Measurements from ENCODE around the gene CHAMP1. TPM values are rescaled to one million over a fixed set of nuclear protein-coding genes. Genes with fewer than 3 reads are reported as not detected.

The CHAMP1 gene
- total and polyA plus RNA-seq, 4 experiments from 2014 or later: 5.4 to 25.1 (median 16.3) TPM

DNA sequence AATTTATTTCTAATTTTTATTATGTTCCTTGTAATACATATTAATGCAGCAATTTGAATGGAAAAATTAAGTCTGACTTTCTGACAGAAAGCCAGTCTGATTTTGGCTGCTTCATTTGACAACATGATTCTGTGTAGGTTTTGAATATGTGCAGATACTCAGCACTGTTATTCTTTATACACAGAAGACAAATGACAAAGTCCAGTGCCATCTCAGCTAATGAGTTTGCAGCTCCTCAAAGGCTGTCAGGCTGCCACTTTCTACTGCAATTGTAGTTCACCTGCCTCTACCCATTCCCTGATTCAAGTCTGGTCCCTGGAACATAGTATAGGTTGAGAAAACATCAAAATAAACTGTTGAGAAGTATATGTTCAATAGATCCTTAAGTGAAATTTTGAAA lies 2.9 kb upstream of the CHAMP1 start:
- Mint-ChIP-seq H3K27ac (no peak overlapping the region), H3K4me1 (peaks cover 19 to 27% (median 22%) of the 10 kb centered on the region in 4 donors), H3K9me3 (no peaks in the 10 kb centered on the region), H3K4me3 (no peak overlapping the region), H3K27me3 (no peaks in the 10 kb centered on the region), H3K36me3 (peaks cover 4 to 12% of the 10 kb centered on the region in 2 donors)
- H3K36me3 ChIP-seq (ENCODE audit: insufficient read depth, low read length): no peaks in the 10 kb centered on the region
- intact Hi-C loops (cut with micrococcal nuclease): no loop called here
- ChIA-PET POLR2A (ENCODE audit: partially characterized antibody) (interaction anchor here (4.1 kb wide), 1 partner anchor 30 kb away, joined by 24 read pairs; the partner anchor contains the start of gene UPF3A), CTCF (ENCODE audit: partially characterized antibody) (interaction anchor here (0.8 kb wide), 1 partner anchor 32 kb away, joined by 3 read pairs; no protein-coding TSS in a partner anchor)
- H3K4me3 ChIP-seq (ENCODE audit: low read length in 2 of 2): no peak overlapping the region
- no peak for DNase-seq
- H3K27ac ChIP-seq (ENCODE audit: low read depth, low read length): no peak overlapping the region
- H3K4me1 ChIP-seq (ENCODE audit: insufficient read depth, low read length): peaks cover 29% of the 10 kb centered on the region
- H3K9me3 ChIP-seq (ENCODE audit: control insufficient read depth in 1 of 2, low read length in 2 of 2): no peaks in the 10 kb centered on the region
- no peaks in the 10 kb centered on the region for H3K27me3 ChIP-seq (ENCODE audit: insufficient read depth, low read length)

DNA sequence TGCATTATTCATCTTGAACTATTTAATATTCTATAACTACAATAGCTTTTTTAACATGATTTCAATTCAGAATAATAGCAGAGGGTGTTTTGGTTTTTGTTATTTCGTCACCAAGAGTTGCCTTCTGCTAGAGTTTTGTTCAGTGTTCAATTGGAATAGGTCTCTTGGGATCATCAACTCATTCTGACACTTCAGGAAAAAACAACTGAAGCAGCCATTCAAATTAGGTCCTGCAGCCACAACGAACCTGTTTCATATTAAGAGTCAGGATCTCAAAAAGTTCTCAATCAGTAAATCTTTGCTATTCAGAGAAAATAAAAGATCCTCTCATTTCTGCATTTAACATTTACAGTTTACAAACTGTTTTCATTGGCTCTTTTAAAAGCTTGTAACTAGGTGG lies 2.4 kb upstream of the CHAMP1 start:
- DNase-seq: no peak
- Mint-ChIP-seq H3K27me3 (no peaks in the 10 kb centered on the region), H3K36me3 (peaks cover 3 to 8% of the 10 kb centered on the region in 2 donors), H3K9me3 (no peaks in the 10 kb centered on the region), H3K27ac (no peak overlapping the region), H3K4me3 (no peak overlapping the region), H3K4me1 (peaks cover 19 to 28% (median 23%) of the 10 kb centered on the region in 4 donors)
- Histone ChIP-seq H3K27me3 (ENCODE audit: insufficient read depth, low read length) (no peaks in the 10 kb centered on the region), H3K4me1 (ENCODE audit: insufficient read depth, low read length) (peaks cover 35% of the 10 kb centered on the region), H3K36me3 (ENCODE audit: insufficient read depth, low read length) (no peaks in the 10 kb centered on the region), H3K9me3 (ENCODE audit: control insufficient read depth in 1 of 2, low read length in 2 of 2) (no peaks in the 10 kb centered on the region), H3K4me3 (ENCODE audit: low read length in 2 of 2) (no peak overlapping the region), H3K27ac (ENCODE audit: low read depth, low read length) (no peak overlapping the region)
- POLR2A ChIA-PET (ENCODE audit: partially characterized antibody): interaction anchor here (4.1 kb wide), 1 partner anchor 31 kb away, joined by 24 read pairs; the partner anchor contains the start of gene UPF3A
- intact Hi-C loops (cut with micrococcal nuclease): no loop called here
- CTCF ChIA-PET (ENCODE audit: partially characterized antibody): no interaction called here

DNA sequence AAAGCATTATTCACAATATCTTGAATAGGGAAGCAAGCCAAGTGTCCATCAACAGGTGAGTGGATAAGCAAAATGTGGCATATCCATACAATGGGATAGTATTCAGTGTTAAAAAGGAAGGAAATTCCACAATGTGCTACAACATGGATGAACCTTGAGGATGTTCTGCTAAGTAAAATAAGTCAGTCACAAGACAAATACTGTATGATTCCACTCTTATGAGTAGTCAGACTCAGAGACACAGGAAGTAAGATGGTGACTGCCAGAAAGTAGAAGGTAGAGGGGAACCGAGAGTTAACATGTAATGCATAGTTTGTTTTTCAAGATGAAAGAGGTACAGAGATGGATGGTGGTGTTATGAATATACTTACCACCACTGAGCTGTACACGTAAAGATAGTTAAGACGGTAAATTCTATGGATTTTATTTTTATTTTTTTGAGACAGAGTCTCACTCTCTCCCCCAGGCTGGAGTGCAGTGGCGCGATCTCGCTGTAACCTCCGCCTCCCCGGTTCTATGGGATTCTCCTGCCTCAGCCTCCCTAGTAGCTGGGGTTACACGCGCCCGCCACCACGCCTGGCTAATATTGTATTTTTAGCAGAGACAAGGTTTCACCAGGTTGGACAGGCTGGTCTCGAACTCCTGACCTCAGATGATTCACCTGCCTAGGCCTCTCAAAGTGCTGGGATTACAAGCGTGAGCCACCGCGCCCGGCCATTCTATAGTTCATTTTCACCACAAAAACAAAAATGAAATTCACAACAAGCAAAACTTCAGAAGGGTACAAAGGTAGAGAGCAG lies 1.0 kb upstream of the CHAMP1 start:
- Histone ChIP-seq H3K36me3 (ENCODE audit: insufficient read depth, low read length) (no peaks in the 10 kb centered on the region), H3K4me1 (ENCODE audit: insufficient read depth, low read length) (peaks cover 48% of the 10 kb centered on the region), H3K27me3 (ENCODE audit: insufficient read depth, low read length) (no peaks in the 10 kb centered on the region), H3K9me3 (ENCODE audit: control insufficient read depth in 1 of 2, low read length in 2 of 2) (no peaks in the 10 kb centered on the region), H3K4me3 (ENCODE audit: low read length in 2 of 2) (peak overlapping the region; percentile 12 to 88), H3K27ac (ENCODE audit: low read depth, low read length) (peak overlapping the region; percentile 79)
- peaks cover 0 to 4% of the 10 kb centered on the region in 2 donors for H3K36me3 Mint-ChIP-seq
- peaks cover 21 to 37% (median 31%) of the 10 kb centered on the region in 4 donors for H3K4me1 Mint-ChIP-seq
- peak in 1 of 5 donors; percentile 41 for DNase-seq
- intact Hi-C loops (cut with micrococcal nuclease): no loop called here
- no peaks in the 10 kb centered on the region for H3K9me3 Mint-ChIP-seq
- ChIA-PET POLR2A (ENCODE audit: partially characterized antibody) (interaction anchor here (1.7 to 4.1 kb wide), 2 partner anchors 15 to 32 kb away, joined by 3 to 24 read pairs; partner anchors contain the start of gene UPF3A), CTCF (ENCODE audit: partially characterized antibody) (interaction anchor here (0.8 kb wide), 1 partner anchor 33 kb away, joined by 5 read pairs; no protein-coding TSS in a partner anchor)
- no peaks in the 10 kb centered on the region for H3K27me3 Mint-ChIP-seq
- H3K27ac Mint-ChIP-seq: peak overlapping the region; percentile 74 to 98 (median 89)
- H3K4me3 Mint-ChIP-seq: peak overlapping the region; percentile 79 to 95 (median 93)

DNA sequence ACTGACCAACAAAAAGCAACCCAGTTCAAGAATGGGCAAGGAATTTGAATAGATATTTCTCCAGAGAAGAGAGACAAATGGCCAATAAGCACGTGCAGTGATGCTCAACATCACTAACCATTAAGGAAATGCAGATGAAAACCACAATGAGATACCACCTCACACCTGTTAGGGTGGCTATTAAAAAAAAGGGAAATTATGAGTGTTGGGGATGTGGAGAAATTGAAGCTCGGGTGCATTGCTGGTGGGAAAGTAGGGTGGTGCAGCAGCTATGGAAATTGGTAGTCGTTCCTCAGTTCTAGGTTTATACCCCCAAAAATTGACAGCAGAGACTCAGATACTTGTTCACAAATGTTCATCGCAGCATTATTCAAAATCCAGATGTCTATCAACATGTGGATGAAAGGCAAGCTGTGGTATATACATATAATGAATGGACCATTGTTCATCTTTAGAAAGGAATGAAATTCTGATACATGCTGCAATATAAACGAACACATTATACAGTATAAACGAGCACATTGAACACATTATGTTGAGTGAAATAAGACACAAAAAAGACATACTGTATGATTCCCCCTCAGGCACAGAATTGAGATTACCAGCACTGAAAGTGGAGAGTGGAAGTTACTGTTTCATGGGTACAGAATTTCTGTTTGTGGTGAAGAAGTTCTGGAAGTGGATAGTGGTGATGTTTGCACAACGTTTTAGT lies 927 bp downstream of the CHAMP1 start:
- Mint-ChIP-seq H3K9me3 (no peaks in the 10 kb centered on the region), H3K4me3 (peak overlapping the region; percentile 74 to 92 (median 88)), H3K27me3 (no peaks in the 10 kb centered on the region), H3K36me3 (peaks cover 0 to 16% of the 10 kb centered on the region in 2 donors), H3K4me1 (peaks cover 36 to 57% (median 48%) of the 10 kb centered on the region in 4 donors), H3K27ac (peak overlapping the region; percentile 74 to 92 (median 89))
- intact Hi-C loops (cut with micrococcal nuclease): no loop called here
- H3K27ac ChIP-seq (ENCODE audit: low read depth, low read length): peak overlapping the region; percentile 79
- H3K4me3 ChIP-seq (ENCODE audit: low read length in 2 of 2): peak overlapping the region; percentile 12 to 88
- no peaks in the 10 kb centered on the region for H3K27me3 ChIP-seq (ENCODE audit: insufficient read depth, low read length)
- peaks cover 3% of the 10 kb centered on the region for H3K36me3 ChIP-seq (ENCODE audit: insufficient read depth, low read length)
- POLR2A ChIA-PET (ENCODE audit: partially characterized antibody): interaction anchor here (1.1 to 1.6 kb wide), 2 partner anchors 33 to 46 kb away, joined by 5 to 6 read pairs; partner anchors contain the start of gene UPF3A
- CTCF ChIA-PET (ENCODE audit: partially characterized antibody): no interaction called here
- H3K9me3 ChIP-seq (ENCODE audit: control insufficient read depth in 1 of 2, low read length in 2 of 2): no peaks in the 10 kb centered on the region
- peaks cover 63% of the 10 kb centered on the region for H3K4me1 ChIP-seq (ENCODE audit: insufficient read depth, low read length)
- DNase-seq: peak; percentile 39 to 59 (median 43)

DNA sequence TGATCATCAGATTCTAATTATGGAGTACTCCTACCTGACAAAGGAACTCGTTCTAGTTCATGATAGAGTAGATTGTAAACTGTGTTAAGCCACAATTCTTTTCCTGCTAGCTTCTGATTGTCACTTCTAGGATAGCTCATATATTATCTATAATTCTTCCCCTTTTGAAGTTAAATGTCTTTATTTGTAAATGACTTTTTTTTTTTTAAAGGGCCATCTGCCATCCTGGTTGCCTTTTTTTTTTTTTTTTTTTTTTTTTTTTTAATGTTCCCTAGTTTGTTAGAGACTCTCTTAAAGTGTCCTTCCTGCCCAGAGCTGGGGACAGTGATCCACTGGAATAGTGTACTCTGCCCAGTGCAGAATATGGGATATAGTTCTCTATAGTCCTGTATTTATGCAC lies 4.3 kb downstream of the CHAMP1 start:
- Mint-ChIP-seq H3K27ac (peak overlapping the region in 6 of 7 donors; percentile 19 to 77 (median 46)), H3K4me3 (peak overlapping the region in 1 of 8 donors; percentile 13), H3K4me1 (peaks cover 33 to 50% (median 42%) of the 10 kb centered on the region in 4 donors), H3K9me3 (no peaks in the 10 kb centered on the region), H3K27me3 (no peaks in the 10 kb centered on the region), H3K36me3 (peaks cover 13 to 36% of the 10 kb centered on the region in 2 donors)
- Histone ChIP-seq H3K4me1 (ENCODE audit: insufficient read depth, low read length) (peaks cover 55% of the 10 kb centered on the region), H3K9me3 (ENCODE audit: control insufficient read depth in 1 of 2, low read length in 2 of 2) (no peaks in the 10 kb centered on the region), H3K36me3 (ENCODE audit: insufficient read depth, low read length) (peaks cover 28% of the 10 kb centered on the region), H3K27ac (ENCODE audit: low read depth, low read length) (no peak overlapping the region), H3K4me3 (ENCODE audit: low read length in 2 of 2) (no peak overlapping the region), H3K27me3 (ENCODE audit: insufficient read depth, low read length) (no peaks in the 10 kb centered on the region)
- no peak for DNase-seq
- CTCF ChIA-PET (ENCODE audit: partially characterized antibody): interaction anchor here (1.4 to 2.4 kb wide), 3 partner anchors 9 to 21 kb away, joined by 3 to 6 read pairs (median 6); no protein-coding TSS in a partner anchor
- intact Hi-C loops (cut with micrococcal nuclease): no loop called here
- POLR2A ChIA-PET (ENCODE audit: partially characterized antibody): interaction anchor here (0.6 to 1.0 kb wide), 2 partner anchors 35 to 39 kb away, joined by 3 to 4 read pairs; no protein-coding TSS in a partner anchor

DNA sequence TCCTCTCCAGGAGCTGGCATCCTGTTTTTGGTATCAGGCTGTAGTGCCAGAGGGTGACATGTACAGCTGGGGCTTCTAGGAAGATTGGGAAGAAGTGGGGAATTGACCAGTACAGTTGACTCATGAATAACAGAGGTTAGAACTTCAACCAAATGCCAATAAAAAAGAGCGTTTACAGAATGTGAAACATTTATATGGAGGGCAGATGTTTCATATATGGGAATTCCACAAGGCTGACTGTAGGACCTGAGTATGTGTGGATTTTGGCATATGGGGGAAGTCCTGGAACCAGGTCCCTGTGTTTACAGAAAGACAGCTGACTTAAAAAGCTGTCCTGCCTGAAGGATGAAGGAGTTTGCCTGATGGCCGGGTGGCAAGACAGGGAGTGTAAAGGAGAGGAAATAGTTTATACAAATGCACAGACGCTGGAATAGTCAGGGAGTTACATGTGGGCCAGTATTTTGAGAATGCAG lies 5.2 kb downstream of the CHAMP1 start:
- no peaks in the 10 kb centered on the region for H3K27me3 ChIP-seq (ENCODE audit: insufficient read depth, low read length)
- no peak for DNase-seq
- no peak overlapping the region for H3K27ac ChIP-seq (ENCODE audit: low read depth, low read length)
- no peaks in the 10 kb centered on the region for H3K27me3 Mint-ChIP-seq
- peaks cover 21 to 42% of the 10 kb centered on the region in 2 donors for H3K36me3 Mint-ChIP-seq
- POLR2A ChIA-PET (ENCODE audit: partially characterized antibody): no interaction called here
- H3K9me3 ChIP-seq (ENCODE audit: control insufficient read depth in 1 of 2, low read length in 2 of 2): no peaks in the 10 kb centered on the region
- H3K4me3 Mint-ChIP-seq: no peak overlapping the region
- no peak overlapping the region for H3K4me3 ChIP-seq (ENCODE audit: low read length in 2 of 2)
- H3K36me3 ChIP-seq (ENCODE audit: insufficient read depth, low read length): peaks cover 36% of the 10 kb centered on the region
- no peaks in the 10 kb centered on the region for H3K9me3 Mint-ChIP-seq
- CTCF ChIA-PET (ENCODE audit: partially characterized antibody): interaction anchor here (1.4 to 2.4 kb wide), 3 partner anchors 10 to 21 kb away, joined by 3 to 6 read pairs (median 6); no protein-coding TSS in a partner anchor
- peaks cover 51% of the 10 kb centered on the region for H3K4me1 ChIP-seq (ENCODE audit: insufficient read depth, low read length)
- intact Hi-C loops (cut with micrococcal nuclease): no loop called here
- H3K4me1 Mint-ChIP-seq: peaks cover 31 to 51% (median 38%) of the 10 kb centered on the region in 4 donors
- H3K27ac Mint-ChIP-seq: peak overlapping the region; percentile 5 to 57 (median 43)

Data from CD4-positive, alpha-beta memory T cell (primary cell).